ENCODE results near the gene KLHL2.

DNA sequence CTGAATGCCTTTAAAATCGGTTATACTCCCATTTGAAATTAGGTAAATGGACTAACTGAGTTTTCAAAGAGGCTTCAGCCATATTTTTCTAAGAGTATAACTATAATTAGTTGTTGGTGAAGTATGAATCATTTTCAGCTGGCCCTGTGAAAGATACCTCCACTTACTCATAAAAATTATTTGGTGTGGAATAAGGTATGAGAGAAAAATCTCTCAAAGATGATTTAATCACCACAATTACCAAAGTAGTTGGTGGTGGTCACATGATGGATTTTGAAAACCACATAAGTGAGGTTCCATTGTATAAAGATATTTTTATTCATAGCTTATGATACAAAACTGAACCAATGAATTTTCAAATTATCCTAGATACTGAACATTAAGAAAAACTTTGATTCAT lies 9.0 kb upstream of the KLHL2 start:
- TF ChIP-seq, protein P1, sequence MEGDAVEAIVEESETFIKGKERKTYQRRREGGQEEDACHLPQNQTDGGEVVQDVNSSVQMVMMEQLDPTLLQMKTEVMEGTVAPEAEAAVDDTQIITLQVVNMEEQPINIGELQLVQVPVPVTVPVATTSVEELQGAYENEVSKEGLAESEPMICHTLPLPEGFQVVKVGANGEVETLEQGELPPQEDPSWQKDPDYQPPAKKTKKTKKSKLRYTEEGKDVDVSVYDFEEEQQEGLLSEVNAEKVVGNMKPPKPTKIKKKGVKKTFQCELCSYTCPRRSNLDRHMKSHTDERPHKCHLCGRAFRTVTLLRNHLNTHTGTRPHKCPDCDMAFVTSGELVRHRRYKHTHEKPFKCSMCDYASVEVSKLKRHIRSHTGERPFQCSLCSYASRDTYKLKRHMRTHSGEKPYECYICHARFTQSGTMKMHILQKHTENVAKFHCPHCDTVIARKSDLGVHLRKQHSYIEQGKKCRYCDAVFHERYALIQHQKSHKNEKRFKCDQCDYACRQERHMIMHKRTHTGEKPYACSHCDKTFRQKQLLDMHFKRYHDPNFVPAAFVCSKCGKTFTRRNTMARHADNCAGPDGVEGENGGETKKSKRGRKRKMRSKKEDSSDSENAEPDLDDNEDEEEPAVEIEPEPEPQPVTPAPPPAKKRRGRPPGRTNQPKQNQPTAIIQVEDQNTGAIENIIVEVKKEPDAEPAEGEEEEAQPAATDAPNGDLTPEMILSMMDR (IDR thresholded peaks at IDR 0.05): no peak
- TF ChIP-seq EZH2 (IDR thresholded peaks at IDR 0.05): no peak
